Gastrocnemius medialis (tissue), 4 donors: ENCODE results near the gene BMPR1A. TPM values are rescaled to one million over a fixed set of nuclear protein-coding genes. Genes with fewer than 3 reads are reported as not detected.
A peak's percentile ranks its signal among the peaks of the same experiment; 100 is the strongest.
"Not testable (repeated sequence)": the region's sequence is repeated elsewhere in the genome, so short reads cannot be mapped to it uniquely, and the experiment has no call there.

Source experiments
- ATAC-seq, 2 donors: fragments of 150-250 bp; one replicate each; pipeline ENCODE4 v1.9.1; 2016
- DNase-seq, 2 donors: peaks; one replicate each; pipeline ENCODE4 v3.0.0-alpha.2; 2019
- H3K27ac ChIP-seq, 4 donors: fragments of 200-600 bp; sonication (generic); 1 replicate in 1 of 4; 2 replicates in 3 of 4; pipeline ENCODE4 v1.5.1; 2016 to 2018; ENCODE audit warnings: mild to moderate bottlenecking in 2 of 4, moderate library complexity in 1 of 4
- H3K27me3 ChIP-seq, 3 donors: fragments of 200-600 bp; sonication (generic) in 2 of 3; 1 replicate in 1 of 3; 2 replicates in 2 of 3; pipeline versions ENCODE4 v1.5.1 to v1.6.0; 2016 to 2019; ENCODE audit warnings: mild to moderate bottlenecking in 1 of 3, moderate library complexity in 1 of 3
- H3K36me3 ChIP-seq, 2 donors: fragments of 200-600 bp; sonication (generic) in 1 of 2; one replicate each; pipeline ENCODE4 v1.5.1; 2017 to 2018
- H3K4me1 ChIP-seq, 2 donors: fragments of 200-600 bp; sonication (generic) in 1 of 2; one replicate each; pipeline ENCODE4 v1.5.1; 2016 to 2017; ENCODE audit warnings: mild to moderate bottlenecking in 2 of 2
- H3K4me3 ChIP-seq, 4 donors: fragments of 200-600 bp; sonication (generic) in 3 of 4; 1 replicate in 1 of 4; 2 replicates in 3 of 4; pipeline ENCODE4 v1.5.1; 2016 to 2019; ENCODE audit warnings: mild to moderate bottlenecking in 2 of 4
- H3K9me3 ChIP-seq, 3 donors: fragments of 200-600 bp; sonication (generic) in 2 of 3; 1 replicate in 1 of 3; 2 replicates in 2 of 3; pipeline ENCODE4 v1.5.1; 2016 to 2019
- POLR2A ChIP-seq, 2 donors: fragments of 450-650 bp; IDR thresholded peaks; one replicate each; pipeline ENCODE4 v1.6.1; 2017; ENCODE audit warnings: antibody characterized with exemption in 2 of 2, mild to moderate bottlenecking in 2 of 2, moderate library complexity in 2 of 2
- in situ Hi-C, 4 donors: fragments of 200-750 bp; cut with MboI; loops; one replicate each; pipeline versions ENCODE4 v1.15.0 to v1.8.0; 2017; ENCODE audit warnings: low sequenced_read_pairs in 4 of 4
- intact Hi-C: fragments of 100-400 bp; cut with DNase I; formaldehyde crosslinking; loops from one replicate; pipeline ENCODE4 v1.15.1; 2023; ENCODE audit warnings: low total_unique reads
- total RNA-seq, 4 donors: library from RNA; depleted of rRNA; stranded (reverse); fragments of >200 nt; gene quantifications; one replicate each; pipeline versions ENCODE4 v1.1.0 to v1.2.3, GENCODE V29; 2016
- TF ChIP-seq, protein P1 (sequence below), 5 experiments: fragments of 450-650 bp in 3 of 5; fragments of 200-600 bp in 2 of 5; sonication (generic) in 2 of 5; IDR thresholded peaks in 4 of 5; conservative IDR thresholded peaks in 1 of 5; 1 replicate in 4 of 5; 2 replicates in 1 of 5; pipeline ENCODE4 v1.5.1; 2016 to 2019; ENCODE audit warnings: antibody characterized with exemption in 5 of 5, mild to moderate bottlenecking in 3 of 5, moderate library complexity in 3 of 5

The BMPR1A gene
- total RNA-seq, 4 donors from 2014 or later: 16.4 to 22.7 (median 18.0) TPM

GRCh38 chr10:86979977-86980448, 223.6 kb downstream of the BMPR1A start:
- no peaks in the 10 kb centered on the region for H3K36me3 ChIP-seq
- peaks cover 38 to 43% of the 10 kb centered on the region in 2 donors for H3K4me1 ChIP-seq
- H3K27me3 ChIP-seq: no peaks in the 10 kb centered on the region
- TF ChIP-seq, protein P1, sequence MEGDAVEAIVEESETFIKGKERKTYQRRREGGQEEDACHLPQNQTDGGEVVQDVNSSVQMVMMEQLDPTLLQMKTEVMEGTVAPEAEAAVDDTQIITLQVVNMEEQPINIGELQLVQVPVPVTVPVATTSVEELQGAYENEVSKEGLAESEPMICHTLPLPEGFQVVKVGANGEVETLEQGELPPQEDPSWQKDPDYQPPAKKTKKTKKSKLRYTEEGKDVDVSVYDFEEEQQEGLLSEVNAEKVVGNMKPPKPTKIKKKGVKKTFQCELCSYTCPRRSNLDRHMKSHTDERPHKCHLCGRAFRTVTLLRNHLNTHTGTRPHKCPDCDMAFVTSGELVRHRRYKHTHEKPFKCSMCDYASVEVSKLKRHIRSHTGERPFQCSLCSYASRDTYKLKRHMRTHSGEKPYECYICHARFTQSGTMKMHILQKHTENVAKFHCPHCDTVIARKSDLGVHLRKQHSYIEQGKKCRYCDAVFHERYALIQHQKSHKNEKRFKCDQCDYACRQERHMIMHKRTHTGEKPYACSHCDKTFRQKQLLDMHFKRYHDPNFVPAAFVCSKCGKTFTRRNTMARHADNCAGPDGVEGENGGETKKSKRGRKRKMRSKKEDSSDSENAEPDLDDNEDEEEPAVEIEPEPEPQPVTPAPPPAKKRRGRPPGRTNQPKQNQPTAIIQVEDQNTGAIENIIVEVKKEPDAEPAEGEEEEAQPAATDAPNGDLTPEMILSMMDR (IDR thresholded peaks at IDR 0.05 in 4 of 5, conservative IDR thresholded peaks at IDR 0.05 in 1 of 5): no peak
- TF ChIP-seq POLR2A (IDR thresholded peaks at IDR 0.05): peak in 1 of 2 donors; percentile 42
- peak overlapping the region in 1 of 4 donors; percentile 30 for H3K4me3 ChIP-seq
- DNase-seq: peak in 1 of 2 donors; percentile 76
- peak overlapping the region; percentile 75 to 88 (median 84) for H3K27ac ChIP-seq
- H3K9me3 ChIP-seq: no peaks in the 10 kb centered on the region
- intact Hi-C loops: no loop called here
- in situ Hi-C loops: no loop called here
- peak; percentile 70 to 85 for ATAC-seq

DNA sequence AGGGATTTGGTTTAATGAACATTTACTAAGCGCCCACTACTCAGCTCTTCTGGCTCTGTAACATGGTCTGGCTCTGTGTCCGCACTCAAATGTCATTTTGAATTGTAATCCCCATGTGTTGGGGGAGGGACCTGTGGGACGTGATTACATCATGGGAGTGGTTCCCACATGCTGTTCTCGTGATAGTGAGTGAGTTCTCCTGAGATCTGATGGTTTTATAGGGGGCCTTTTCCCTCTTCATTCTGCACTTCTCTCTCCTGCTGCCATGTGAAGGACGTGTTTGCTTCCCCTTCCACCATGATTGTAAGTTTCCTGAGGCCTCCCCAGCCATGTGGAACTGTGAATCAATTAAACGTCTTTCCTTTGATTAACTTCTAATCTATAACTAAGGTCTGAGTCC, 224.6 kb downstream of the BMPR1A start:
- Histone ChIP-seq H3K27ac (peak overlapping the region; percentile 75 to 88 (median 84)), H3K4me1 (peaks cover 38 to 43% of the 10 kb centered on the region in 2 donors)
- H3K4me3 ChIP-seq, intact Hi-C loops, in situ Hi-C loops, H3K27me3 ChIP-seq, H3K36me3 ChIP-seq, H3K9me3 ChIP-seq: not testable (repeated sequence)
- DNase-seq (peak in 1 of 2 donors; percentile 37), ATAC-seq (peak; percentile 26 to 55)

DNA sequence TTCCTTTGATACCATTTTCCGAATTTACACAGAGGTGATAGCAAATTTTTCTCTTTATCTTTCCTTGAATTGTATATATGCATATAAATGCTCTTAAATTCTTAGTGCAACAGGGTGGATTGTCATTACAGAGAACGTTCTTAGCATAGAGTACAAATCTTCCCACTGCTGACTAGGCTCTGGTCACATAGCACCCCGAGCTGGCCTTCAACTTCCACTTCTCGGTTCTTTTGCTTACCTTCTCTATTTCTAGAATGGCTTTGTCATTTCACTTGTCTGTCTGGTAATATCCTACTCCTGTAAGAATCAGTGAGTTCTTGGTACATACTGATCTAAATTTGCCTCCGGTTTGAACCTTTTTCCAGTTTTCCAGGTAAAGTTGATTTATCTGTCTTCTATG, 225.3 kb downstream of the BMPR1A start:
- Histone ChIP-seq H3K9me3 (no peaks in the 10 kb centered on the region), H3K4me1 (peaks cover 38 to 43% of the 10 kb centered on the region in 2 donors), H3K36me3 (no peaks in the 10 kb centered on the region), H3K27ac (peak overlapping the region; percentile 13 to 88 (median 84)), H3K4me3 (no peak overlapping the region), H3K27me3 (no peaks in the 10 kb centered on the region)
- intact Hi-C loops: no loop called here
- DNase-seq (no peak), ATAC-seq (no peak)
- TF ChIP-seq POLR2A (IDR thresholded peaks at IDR 0.05): no peak
- TF ChIP-seq, protein P1 (IDR thresholded peaks at IDR 0.05 in 4 of 5, conservative IDR thresholded peaks at IDR 0.05 in 1 of 5): no peak
- in situ Hi-C loops: no loop called here

Other genes with a start within 250 kb of the BMPR1A start
- gene WAPL, start 234.8 kb upstream of the BMPR1A start, total RNA-seq: 10 to 100 TPM; 36.9 to 43.4 (median 39.6) TPM
- 1 to 10 TPM in 1 of 4 donors, under 1 TPM in 2, not detected in 1; 0.13 to 4.2 (median 0.92) TPM for gene OPN4, start 102.1 kb upstream of the BMPR1A start, total RNA-seq
- gene LDB3, start 88.1 kb upstream of the BMPR1A start, total RNA-seq: 100 to 1,000 TPM; 164 to 305 (median 227) TPM
- gene MMRN2, start 201.0 kb downstream of the BMPR1A start, total RNA-seq: 10 to 100 TPM; 14.6 to 34.8 (median 25.8) TPM
- gene SNCG, start 202.0 kb downstream of the BMPR1A start, total RNA-seq: 1 to 10 TPM; 2.0 to 9.9 (median 3.0) TPM
- 10 to 100 TPM; 20.1 to 51.2 (median 31.0) TPM for gene ADIRF, start 211.9 kb downstream of the BMPR1A start, total RNA-seq